ENCODE measurements around the gene TMEM204.
"Not testable (repeated sequence)": the region's sequence is repeated elsewhere in the genome, so short reads cannot be mapped to it uniquely, and the experiment has no call there.

Gene TMEM204

GRCh38 chr16:1560153-1560552 is 26.7 kb downstream of the TMEM204 start:
- no peak for DNase-seq

DNA sequence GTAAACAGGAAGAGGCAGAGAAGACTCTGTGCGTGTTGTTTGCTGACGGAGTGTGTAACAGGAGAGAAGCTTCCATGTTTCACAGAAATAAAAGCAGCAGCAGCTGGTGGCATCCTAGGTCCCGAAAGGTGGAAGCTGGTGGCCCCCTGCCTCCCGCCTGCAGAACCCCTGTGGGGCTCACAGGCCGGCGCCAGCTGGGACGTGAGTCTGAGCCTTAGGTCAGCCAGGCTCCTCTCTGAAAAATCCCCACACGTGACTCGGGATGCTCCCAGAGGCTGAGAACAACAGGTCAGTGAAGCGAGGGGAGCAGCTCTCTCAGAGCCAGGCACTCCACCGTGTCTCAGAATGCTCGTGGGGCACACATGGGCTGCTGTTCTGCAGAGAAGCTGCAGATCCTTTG is 27.4 kb downstream of the TMEM204 start:
- DNase-seq, result no peak

GRCh38 chr16:1561266-1561665 is 27.8 kb downstream of the TMEM204 start:
- DNase-seq, result no peak

GRCh38 chr16:1561836-1562235 is 28.4 kb downstream of the TMEM204 start:
- DNase-seq, result no peak

DNA sequence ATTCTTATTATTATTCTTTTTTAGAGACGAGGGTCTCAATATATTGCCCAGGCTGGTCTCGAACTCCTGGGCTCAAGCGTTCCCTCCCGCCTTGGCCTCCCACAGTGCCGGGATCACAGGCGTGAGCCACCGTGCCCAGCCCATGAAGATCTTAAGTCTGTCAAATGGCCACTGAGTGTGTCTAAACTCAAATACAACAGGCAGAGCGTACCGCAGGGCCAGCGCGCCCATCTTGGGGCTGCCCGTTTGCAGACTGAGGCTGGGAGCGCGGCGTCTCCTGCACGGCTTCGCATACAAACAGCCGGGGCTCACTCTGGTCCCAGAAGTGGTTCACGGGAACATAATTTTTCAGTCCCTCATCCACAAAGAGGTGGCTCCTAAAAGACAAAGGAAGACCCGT is 30.3 kb downstream of the TMEM204 start:
- DNase-seq, result no peak

DNA sequence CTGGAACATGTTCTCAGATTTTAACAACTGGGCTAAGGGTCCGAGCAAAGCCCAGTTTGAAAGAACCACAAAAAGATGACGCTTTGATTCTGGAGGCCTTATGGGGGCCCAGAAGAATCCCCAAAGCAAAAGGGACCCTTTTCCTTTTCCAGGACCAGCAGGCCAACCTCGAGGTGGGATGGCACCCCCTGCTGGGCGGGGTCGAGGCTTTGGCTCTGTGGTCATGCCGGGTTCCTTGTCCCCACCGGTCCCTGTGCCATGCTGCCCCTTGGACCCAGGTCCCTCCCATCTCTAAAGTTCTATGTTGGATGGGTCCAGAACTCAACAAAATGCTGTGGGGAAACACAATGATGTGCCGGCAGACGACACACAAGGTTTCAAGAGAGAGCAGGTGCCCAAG is 30.9 kb downstream of the TMEM204 start:
- DNase-seq, result no peak

DNA sequence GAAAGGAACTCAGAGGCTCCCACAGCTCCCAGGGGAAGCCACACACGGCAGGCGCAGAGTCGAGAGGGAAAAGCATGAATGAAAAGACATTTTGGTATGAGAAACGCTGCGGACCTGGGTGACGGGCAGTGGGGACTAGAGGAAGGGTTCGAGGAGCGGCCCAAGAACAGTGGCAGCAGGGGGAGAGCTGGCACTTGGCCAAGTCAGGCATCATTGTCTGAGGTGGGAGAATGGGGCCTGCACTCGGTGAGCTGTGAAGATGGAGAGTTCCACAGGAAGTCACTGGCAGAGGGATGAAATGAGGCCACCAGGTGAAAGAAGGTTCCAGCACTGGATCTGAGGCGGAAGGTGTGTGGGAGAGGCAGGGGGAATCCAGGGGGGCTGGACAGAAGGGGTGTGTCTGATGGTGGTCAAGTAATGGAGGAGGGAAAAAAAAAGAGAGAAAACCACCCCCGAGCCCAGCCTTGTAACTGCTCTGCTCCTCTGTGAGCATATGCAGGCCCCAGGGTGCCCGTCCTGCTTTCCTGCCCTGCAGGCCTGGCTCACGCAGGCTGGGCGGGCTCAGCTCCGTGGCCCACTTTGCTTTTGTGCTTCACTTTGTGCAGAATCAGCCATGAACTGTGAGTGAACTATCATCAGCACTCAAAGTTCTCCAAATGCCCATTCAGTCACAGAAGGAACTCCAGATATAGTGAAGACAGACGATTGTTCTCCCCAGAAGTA is 31.8 kb downstream of the TMEM204 start:
- no peak for DNase-seq

GRCh38 chr16:1567988-1568387 is 34.5 kb downstream of the TMEM204 start:
- no peak for DNase-seq

DNA sequence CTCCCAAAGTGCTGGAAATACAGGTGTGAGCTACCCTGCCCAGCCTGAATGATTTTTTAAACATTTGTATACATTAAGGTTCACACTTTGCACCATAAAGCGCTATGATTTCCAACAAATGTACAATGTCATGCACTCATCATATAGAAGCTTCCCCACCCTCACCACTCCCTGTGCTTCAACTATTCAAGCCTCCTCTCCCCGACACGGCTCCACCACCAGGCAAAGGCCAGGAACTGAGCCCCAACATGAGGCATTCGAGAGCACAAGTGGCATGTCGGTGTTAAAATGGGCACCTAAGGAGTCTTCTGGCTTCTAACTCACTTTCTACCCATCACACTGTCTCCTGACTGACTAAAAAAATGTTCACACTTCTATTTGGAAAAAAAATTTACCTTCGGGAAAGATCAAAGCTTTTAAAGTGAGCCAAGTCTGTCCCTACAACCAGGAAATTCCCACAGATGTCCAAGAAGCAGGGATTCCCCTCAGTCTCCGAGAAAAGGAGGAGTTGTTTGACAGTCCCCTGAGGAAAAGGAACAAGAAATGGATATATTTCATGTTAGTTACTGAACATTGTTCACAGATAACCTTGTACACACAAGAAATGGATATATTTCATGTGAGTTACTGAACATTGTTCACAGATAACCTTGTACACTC is 37.7 kb downstream of the TMEM204 start:
- no peak for DNase-seq

DNA sequence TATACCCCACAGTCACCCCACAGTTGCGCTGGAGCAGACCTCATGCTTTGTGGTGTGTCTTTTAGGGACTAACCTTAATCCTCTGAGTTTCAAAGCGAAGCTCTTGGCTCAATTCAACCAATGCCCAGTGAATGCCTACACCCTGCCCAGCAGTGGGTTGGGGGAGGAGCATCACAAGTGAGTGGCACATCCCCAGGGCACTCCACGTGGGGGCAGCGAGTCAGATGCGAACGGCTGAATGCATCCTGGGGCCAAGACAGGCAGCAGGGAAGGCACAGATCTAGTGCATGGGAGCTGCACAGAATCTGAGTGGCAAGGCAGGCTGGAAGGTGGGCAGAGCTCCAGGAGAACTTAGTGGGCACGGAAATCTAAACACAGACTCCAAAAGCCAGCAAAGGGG is 39.2 kb downstream of the TMEM204 start:
- DNase-seq, result no peak

DNA sequence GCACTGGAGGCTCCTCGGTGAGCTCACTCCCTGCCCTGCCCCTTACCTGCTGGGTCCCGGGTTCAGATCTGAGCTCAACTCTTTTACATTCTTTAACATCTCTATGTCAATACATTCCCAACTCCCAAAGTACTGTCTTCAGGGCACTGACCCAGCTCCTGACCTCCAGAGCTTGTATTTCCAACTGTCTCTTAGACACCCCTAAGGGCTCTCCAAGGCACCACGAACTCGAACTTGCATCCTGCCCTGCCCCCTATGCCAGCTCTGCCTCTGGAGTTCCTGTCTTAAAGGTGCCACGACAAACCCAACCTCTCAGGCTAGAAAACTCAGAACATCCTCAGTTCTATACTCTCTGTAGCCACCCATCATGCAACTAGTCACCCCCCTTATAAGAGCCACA is 39.8 kb downstream of the TMEM204 start:
- no peak for DNase-seq

DNA sequence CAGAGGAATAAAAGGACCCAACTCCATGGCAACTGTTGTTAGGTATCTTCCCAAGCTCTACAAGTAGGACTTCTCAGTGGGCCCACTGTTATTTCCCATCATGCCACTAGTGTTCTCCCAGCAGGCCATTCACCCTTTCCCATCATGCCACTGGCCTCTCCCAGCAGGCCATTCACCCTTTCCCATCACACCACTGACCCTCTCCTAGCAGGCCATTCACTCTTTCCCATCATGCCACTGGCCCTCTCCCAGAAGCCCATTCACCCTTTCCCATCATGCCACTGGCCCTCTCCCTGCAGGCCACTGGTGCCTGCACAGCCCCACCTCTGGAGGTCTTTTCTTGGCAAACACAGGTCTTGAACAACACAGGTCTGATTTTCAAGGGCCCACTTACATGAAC is 42.1 kb downstream of the TMEM204 start:
- no peak for DNase-seq

- no peak for DNase-seq
Observed at GRCh38 chr16:1579214-1579613, 45.7 kb downstream of the TMEM204 start.

DNA sequence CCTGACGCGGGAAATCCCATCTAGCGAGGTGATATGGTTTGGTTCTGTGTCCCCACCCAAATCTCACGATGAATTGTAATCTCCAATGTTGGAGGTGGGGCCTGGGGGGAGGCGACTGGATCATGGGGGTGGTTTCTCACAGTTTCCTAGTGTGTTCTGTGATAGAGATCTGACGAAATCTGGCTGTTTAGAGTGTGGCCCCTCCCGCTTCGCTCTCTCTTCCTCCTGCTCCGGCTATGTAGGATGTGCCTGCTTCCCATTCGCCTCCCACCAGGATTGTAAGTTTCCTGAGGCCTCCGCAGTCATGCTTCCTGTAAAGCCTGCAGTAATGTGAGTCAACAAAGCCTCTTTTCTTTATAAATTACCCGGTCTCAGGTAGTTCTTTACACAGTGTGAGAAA is 46.8 kb downstream of the TMEM204 start:
- no peak for DNase-seq

GRCh38 chr16:1580956-1581355 is 47.5 kb downstream of the TMEM204 start:
- no peak for DNase-seq

- no peak for DNase-seq
Observed at GRCh38 chr16:1581804-1582203, 48.3 kb downstream of the TMEM204 start.

GRCh38 chr16:1583180-1583579 is 49.7 kb downstream of the TMEM204 start:
- DNase-seq, result no peak

GRCh38 chr16:1584926-1585484 is 51.5 kb downstream of the TMEM204 start:
- no peak for DNase-seq

DNA sequence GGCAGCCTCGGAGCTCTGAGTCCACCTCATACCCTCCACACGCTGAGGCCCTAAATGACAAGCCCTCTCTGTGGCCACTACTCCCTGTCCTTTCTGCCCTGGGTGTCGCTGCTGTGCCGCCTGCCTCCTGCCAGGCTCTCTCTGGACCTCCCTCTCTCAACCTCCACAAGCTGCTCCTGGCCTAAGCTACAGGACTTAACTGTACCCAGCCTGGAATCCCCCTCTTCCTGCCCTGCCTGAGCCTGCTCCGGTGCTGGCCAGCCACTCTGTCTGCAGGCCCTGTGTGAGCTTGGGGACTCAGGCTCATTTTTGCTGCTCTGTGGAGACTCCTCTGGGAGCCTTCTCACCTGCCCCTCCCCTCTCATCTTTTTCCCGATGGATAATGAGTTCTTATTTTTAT is 56.9 kb downstream of the TMEM204 start:
- no peak for DNase-seq

DNA sequence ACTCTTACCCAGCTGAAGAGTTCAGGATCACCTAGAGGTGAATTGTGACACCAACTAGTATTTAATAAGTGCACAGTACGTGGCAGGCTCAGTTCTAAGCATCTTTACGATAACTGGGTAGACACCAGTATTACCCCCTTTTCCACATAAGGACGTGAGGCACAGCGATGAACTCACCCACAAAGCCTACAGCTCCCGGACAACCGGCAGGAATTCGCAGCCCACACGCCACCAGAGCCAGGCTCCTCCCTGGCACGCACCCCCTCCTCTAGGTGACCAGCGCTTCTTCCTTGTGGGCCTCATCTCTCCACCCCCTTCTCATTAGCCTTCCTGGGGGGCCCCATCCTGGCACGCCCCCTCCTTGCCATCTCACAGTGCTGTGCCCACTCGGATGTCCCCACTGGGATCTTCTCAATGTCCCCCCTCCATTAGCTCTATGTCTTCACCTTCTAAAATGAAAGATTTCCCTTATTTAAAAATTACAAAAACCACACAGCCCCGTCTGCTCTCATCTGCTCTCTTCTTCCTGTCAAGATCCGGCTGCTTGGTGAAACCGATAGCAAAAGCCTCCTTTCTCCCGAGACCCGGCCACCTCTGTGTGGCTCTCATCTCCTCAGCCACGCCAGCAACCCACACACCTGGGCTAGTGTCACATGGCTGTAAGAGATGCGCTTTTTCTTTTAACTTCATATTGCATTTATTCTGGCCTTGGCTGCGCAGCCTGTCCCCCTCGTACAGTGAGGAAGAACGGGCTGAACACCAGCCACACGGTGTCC is 57.7 kb downstream of the TMEM204 start:
- no peak for DNase-seq

DNA sequence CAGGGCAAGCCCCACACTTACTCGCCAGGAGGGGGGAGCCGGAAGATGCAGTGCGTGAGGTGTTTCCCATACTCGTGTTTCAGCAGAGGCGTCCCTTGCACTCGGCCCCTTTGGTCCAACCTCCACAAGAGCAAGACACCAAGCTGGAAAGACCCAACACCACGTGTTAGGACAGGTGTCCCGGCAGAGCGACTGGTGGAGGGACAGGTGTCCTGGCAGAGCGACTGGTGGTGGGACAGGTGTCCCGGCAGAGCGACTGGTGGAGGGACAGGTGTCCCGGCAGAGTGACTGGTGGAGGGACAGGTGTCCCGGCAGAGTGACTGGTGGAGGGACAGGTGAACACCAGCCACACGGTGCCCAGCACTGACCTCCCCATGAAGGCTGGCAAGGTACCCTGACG is 59.0 kb downstream of the TMEM204 start:
- no peak for DNase-seq

DNA sequence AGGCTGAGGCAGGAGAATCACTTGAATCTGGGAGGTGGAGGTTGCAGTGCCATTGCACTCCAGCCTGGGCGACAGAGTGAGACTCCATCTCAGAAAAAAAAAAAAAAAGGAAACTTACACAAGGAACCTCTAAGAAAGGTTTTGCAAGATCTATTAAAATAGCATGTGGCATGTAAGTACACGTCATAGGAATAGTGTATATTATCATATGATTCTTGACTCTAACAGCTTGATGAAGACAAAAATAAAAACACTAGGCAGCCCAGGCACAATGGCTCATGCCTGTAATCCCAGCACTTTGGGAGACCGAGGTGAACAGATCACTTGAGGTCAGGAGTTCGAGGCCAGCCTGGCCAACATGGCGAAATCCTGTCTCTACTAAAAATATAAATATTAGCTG is 62.0 kb downstream of the TMEM204 start:
- not testable (repeated sequence) for DNase-seq

DNA sequence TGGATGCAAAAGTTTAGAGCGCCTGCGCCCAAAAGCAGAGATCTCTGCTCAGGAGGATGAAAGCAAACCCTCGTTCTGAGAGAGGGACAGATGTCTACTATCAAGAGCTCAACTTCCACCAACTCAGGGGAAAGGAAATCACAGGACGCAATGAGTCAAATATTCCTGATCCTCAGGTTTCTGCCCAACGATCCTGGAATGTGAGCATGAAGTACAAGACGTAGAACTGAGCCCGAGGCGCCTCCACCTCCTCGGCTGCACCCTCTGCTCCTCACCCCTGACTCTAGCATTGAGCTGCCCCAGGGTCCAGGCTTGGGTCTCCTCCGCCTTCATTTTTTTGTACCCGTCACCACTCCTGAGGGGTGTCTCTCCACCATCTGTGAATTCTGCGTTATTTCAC is 63.0 kb downstream of the TMEM204 start:
- no peak for DNase-seq

DNA sequence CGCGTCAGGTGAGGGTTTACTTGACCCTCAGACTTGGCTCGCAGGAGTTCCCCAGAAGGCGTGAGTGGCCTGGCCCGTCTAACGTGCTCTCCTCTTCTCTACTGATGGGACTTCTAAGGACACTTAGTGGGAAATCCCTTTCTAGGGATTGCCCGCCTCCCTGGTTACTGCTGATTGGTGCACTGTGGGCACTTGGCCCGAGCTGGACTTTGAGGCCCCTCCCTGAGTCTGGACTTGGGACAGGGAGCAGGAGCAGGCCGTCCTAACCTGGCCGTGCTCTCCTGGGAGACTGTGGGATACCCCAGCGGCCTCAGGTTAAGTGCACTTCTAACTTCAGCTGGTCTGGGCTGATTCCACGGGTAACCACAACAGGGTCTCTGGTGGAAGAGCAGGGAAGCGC is 63.7 kb downstream of the TMEM204 start:
- no peak for DNase-seq

All from fibroblast of skin of right quadriceps (primary cell).